Gastroesophageal sphincter (tissue), 3 donors: Measurements from ENCODE around the gene SOD2.

ENCODE experiments used
- POLR2A ChIP-seq, 2 donors: fragments of 450-650 bp; IDR thresholded peaks; one replicate each; pipeline ENCODE4 v1.6.1; 2017; ENCODE audit warnings: antibody characterized with exemption in 2 of 2, mild to moderate bottlenecking in 2 of 2, moderate library complexity in 1 of 2
- POLR2AphosphoS5 ChIP-seq: sonication (generic); formaldehyde crosslinking; IDR thresholded peaks from one replicate; pipeline ENCODE4 v1.6.1; 2017; ENCODE audit warnings: antibody characterized with exemption
- TF ChIP-seq, protein P1 (sequence below), 4 experiments: fragments of 200-600 bp in 2 of 4; fragments of 450-650 bp in 2 of 4; sonication (generic) in 1 of 4; IDR thresholded peaks; one replicate each; pipeline ENCODE4 v1.5.1; 2017 to 2019; ENCODE audit warnings: antibody characterized with exemption in 4 of 4, mild to moderate bottlenecking in 2 of 4, moderate library complexity in 2 of 4

GRCh38 chr6:159691133-159691962, 1.7 kb downstream of the SOD2 start:
- TF ChIP-seq, protein P1, sequence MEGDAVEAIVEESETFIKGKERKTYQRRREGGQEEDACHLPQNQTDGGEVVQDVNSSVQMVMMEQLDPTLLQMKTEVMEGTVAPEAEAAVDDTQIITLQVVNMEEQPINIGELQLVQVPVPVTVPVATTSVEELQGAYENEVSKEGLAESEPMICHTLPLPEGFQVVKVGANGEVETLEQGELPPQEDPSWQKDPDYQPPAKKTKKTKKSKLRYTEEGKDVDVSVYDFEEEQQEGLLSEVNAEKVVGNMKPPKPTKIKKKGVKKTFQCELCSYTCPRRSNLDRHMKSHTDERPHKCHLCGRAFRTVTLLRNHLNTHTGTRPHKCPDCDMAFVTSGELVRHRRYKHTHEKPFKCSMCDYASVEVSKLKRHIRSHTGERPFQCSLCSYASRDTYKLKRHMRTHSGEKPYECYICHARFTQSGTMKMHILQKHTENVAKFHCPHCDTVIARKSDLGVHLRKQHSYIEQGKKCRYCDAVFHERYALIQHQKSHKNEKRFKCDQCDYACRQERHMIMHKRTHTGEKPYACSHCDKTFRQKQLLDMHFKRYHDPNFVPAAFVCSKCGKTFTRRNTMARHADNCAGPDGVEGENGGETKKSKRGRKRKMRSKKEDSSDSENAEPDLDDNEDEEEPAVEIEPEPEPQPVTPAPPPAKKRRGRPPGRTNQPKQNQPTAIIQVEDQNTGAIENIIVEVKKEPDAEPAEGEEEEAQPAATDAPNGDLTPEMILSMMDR (IDR thresholded peaks at IDR 0.05) = peak; percentile 65 to 99 (median 87)
- TF ChIP-seq POLR2A (IDR thresholded peaks at IDR 0.05) (no peak), POLR2AphosphoS5 (peak; percentile 91)
